Stimulated activated CD8-positive, alpha-beta memory T cell treated with anti-CD3 and anti-CD28 coated beads, Interleukin-7, amount 100 ng/mL, for 48 hours (primary cell): ENCODE results near the gene PXYLP1.

Experiments
- DNase-seq, 2 donors: peaks; one replicate each; pipeline ENCODE4 v3.0.0-alpha.2; 2020; ENCODE audit warnings: low read depth in 1 of 2; ENCODE audit errors: extremely low read depth in 1 of 2

The PXYLP1 gene

DNA sequence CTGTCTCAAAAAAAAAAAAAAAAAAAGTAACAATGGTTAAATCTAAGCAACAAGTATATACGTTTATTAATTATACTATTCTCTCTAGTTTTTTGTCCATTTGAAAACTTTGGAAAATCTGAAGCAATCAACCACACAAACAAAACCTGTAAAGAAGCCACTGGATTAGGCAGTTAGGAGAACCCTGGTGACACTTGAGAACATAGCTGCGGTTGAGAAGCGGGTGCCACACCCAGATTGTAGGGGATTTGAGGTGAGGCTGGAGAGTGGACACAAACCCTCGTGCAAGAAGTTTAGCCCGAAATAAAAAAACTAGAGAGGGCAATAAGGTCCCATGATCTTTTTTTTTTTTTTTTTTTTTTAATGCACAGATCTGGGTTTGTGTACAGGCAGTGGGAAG, 110.8 kb downstream of the PXYLP1 start:
- DNase-seq, result no peak

DNA sequence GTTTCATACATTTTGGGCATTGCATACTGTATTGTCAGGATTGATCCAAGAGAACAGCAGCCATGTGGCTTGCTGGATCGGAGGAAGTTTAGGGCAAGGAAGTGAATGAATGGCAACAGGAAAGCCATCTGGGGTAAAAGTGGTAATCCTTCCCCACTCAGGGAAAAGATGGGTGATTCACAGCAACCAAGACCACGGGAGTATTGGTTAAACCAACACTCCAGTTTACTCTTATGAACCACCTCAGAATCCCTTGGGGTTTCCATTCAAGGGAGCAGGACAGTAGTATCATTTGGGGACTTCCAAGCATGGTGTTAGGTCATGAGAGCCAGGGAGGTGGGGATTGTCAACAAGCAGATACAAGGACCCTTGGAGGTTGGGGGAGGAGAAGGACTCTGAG, 111.5 kb downstream of the PXYLP1 start:
- no peak for DNase-seq

DNA sequence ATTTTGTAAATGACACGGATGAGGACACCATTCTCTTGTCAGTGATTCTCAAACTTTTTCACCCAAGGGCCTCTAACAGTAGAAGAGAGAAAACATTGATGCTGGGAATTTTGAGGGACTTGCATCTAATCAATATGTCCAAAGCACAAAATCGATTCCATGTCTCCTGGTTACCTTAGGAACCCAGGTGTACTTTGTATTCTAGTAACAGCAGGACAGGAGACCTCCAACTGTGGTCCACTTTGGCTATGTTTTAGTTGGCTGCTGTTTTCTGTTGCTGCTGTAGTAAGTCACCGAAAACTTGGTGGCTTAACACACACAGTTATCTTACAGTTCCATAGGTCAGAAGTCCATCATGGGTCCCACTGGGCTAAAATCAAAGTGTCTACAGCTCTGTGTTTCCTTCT, 112.2 kb downstream of the PXYLP1 start:
- no peak for DNase-seq
